GM12891 (cell line): ENCODE measurements around the gene RNF40. TPM values are rescaled to one million over a fixed set of nuclear protein-coding genes. Genes with fewer than 3 reads are reported as not detected.

ENCODE experiments used
- DNase-seq: peaks from one replicate; pipeline ENCODE4 v3.0.0; 2011; ENCODE audit warnings: low spot score; ENCODE audit not compliant: insufficient read length
- FAIRE-seq: peaks from 2 replicates; lab custom pipeline; 2011; peaks lifted over from hg19 to GRCh38; lab: Jason Lieb, UNC
- PAX5 ChIP-seq: IDR thresholded peaks from 2 replicates; pipeline ENCODE4 v1.6.1; 2011; ENCODE audit warnings: low read length, moderate library complexity, mild to moderate bottlenecking; ENCODE audit not compliant: insufficient read depth, severe bottlenecking
- POLR2A ChIP-seq: IDR thresholded peaks from 2 replicates; pipeline ENCODE4 v1.6.1; 2011; ENCODE audit warnings: low read depth, low read length, control low read depth
- POLR2AphosphoS5 ChIP-seq: IDR thresholded peaks from 2 replicates; pipeline ENCODE4 v1.6.1; 2011; ENCODE audit warnings: low read depth, low read length, control low read depth
- POU2F2 ChIP-seq: IDR thresholded peaks from 2 replicates; pipeline ENCODE4 v1.6.1; 2011; ENCODE audit warnings: low read depth, mild to moderate bottlenecking, control low read depth, low read length, moderate library complexity
- SPI1 ChIP-seq: IDR thresholded peaks from 2 replicates; pipeline ENCODE4 v1.6.1; 2011; ENCODE audit warnings: low read depth, low read length, control low read depth
- TAF1 ChIP-seq: IDR thresholded peaks from 2 replicates; pipeline ENCODE4 v1.6.1; 2011; ENCODE audit warnings: low read depth, low read length, control low read depth
- polyA plus RNA-seq: library from polyadenylated mRNA; unstranded; fragments of >200 nt; gene quantifications from one replicate; pipeline ENCODE4 v1.2.1, GENCODE V29; 2012; ENCODE audit warnings: low read depth, missing spikeins, inconsistent platforms; ENCODE audit not compliant: missing spikeins

RNF40 gene
- polyA plus RNA-seq, result 39.2 TPM

- FAIRE-seq (peak; percentile 98), DNase-seq (peak; percentile 99)
- TF ChIP-seq PAX5, result no peak
- peak; percentile 89 for TF ChIP-seq TAF1
- TF ChIP-seq SPI1, result peak; percentile 72
- TF ChIP-seq POU2F2, result 0 out of 2 replicates have a peak, but pooled peaks have one; percentile 20
- peak; percentile 83 for TF ChIP-seq POLR2A
- TF ChIP-seq POLR2AphosphoS5, result peak; percentile 60; the same call in 1 of the 2 replicates
Measured at GRCh38 chr16:30761928-30762902, at the start of gene RNF40, which contains the start of gene CFAP119. Gene RNF40, plus strand, starts transcription at chr16:30762322. Its CDS starts 224 bp downstream, at chr16:30762546. Gene CFAP119, minus strand, starts transcription at chr16:30762062. Its CDS starts 314 bp downstream, at chr16:30761748.

- FAIRE-seq (no peak), DNase-seq (no peak)
- peak; percentile 15; the same call in 1 of the 2 replicates for TF ChIP-seq SPI1
- no peak for TF ChIP-seq POU2F2
Measured at GRCh38 chr16:30715750-30716445, 46.2 kb upstream of the RNF40 start.

GRCh38 chr16:30720086-30720485 lies 42.0 kb upstream of the RNF40 start:
- DNase-seq (no peak), FAIRE-seq (no peak)
- no peak for TF ChIP-seq POLR2AphosphoS5

GRCh38 chr16:30720694-30721093 lies 41.4 kb upstream of the RNF40 start:
- DNase-seq, result no peak
- FAIRE-seq, result no peak

GRCh38 chr16:30721167-30721566 lies 41.0 kb upstream of the RNF40 start:
- FAIRE-seq (no peak), DNase-seq (no peak)
- no peak; the same call in 1 of the 2 replicates for TF ChIP-seq POLR2AphosphoS5

More at GRCh38 chr16:30720694-30721093, 41.4 kb upstream of the RNF40 start:
- TF ChIP-seq TAF1, result no peak
- TF ChIP-seq SPI1, result no peak
- TF ChIP-seq POLR2A, result no peak
- TF ChIP-seq PAX5, result no peak

- DNase-seq (no peak), FAIRE-seq (no peak)
- TF ChIP-seq POLR2A (no peak), POU2F2 (no peak), PAX5 (no peak), TAF1 (no peak), POLR2AphosphoS5 (no peak; the same call in 1 of the 2 replicates), SPI1 (no peak)
Measured at GRCh38 chr16:30721606-30722005, 40.5 kb upstream of the RNF40 start.

GRCh38 chr16:30722443-30722842 lies 39.7 kb upstream of the RNF40 start:
- no peak for TF ChIP-seq POLR2A
- TF ChIP-seq POLR2AphosphoS5, result no peak
- TF ChIP-seq PAX5, result no peak
- no peak for TF ChIP-seq SPI1
- no peak for TF ChIP-seq TAF1
- no peak for TF ChIP-seq POU2F2
- DNase-seq, result no peak
- FAIRE-seq, result no peak

GRCh38 chr16:30722916-30723315 lies 39.2 kb upstream of the RNF40 start:
- FAIRE-seq, result no peak
- DNase-seq, result no peak
- TF ChIP-seq SPI1 (no peak), TAF1 (no peak), POU2F2 (no peak), POLR2AphosphoS5 (no peak), POLR2A (no peak), PAX5 (no peak)

GRCh38 chr16:30723725-30724355 lies 38.3 kb upstream of the RNF40 start:
- FAIRE-seq (no peak), DNase-seq (no peak)
- TF ChIP-seq POLR2A, result 0 out of 2 replicates have a peak, but pooled peaks have one; percentile 32
- TF ChIP-seq SPI1, result no peak
